HG03457 (cell line): ENCODE measurements around the gene GEMIN5.

ENCODE experiments used
- ATAC-seq: cut with Tn5 transposase; IDR thresholded peaks from one replicate; pipeline ENCODE4 v1.9.1; 2021; ENCODE audit warnings: moderate number of reproducible peaks; ENCODE audit not compliant: unreplicated experiment

GEMIN5 gene

GRCh38 chr5:154895606-154896561, 42.1 kb downstream of the GEMIN5 start:
- ATAC-seq, result no peak

DNA sequence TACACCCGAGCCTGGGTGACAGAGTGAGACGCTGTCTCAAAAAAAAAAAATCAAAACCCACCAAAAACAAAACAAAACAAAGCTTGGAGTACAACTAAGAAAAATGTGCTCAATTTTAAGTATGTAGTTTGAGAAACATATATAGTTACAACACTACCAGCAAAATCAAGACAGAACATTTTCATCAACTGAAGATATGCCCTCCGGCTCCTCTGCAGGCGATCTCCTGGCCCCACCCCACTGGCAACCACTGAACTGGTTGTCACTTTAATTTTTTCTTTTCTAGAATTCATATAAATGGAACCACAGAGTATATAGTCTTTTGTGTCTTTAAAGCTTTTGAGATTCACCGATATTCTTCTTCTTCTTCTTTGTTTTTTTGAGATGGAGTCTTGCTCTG, 44.6 kb downstream of the GEMIN5 start:
- no peak for ATAC-seq

GRCh38 chr5:154892369-154892771, 45.6 kb downstream of the GEMIN5 start:
- ATAC-seq, result no peak

GRCh38 chr5:154885439-154885838, 52.6 kb downstream of the GEMIN5 start:
- no peak for ATAC-seq

DNA sequence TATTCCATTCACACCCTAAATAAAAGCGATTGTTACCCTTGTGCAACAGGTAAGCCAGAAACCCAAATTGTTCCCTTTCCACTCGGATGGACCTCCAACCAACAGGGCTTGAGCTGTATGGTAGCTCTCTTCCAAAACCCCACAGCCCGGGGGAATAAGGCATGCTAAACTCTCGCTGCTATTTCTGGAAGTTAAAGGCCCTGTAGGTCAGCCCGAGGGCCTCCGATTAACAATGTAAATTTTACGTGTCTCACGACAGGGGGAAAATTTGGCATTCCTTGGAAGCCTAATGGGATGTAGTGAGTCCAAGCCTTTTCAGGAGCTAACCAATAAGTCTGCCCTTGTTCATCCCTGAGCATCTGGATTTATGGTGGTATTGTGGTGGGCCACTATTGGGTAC, 53.6 kb downstream of the GEMIN5 start:
- ATAC-seq, result no peak

DNA sequence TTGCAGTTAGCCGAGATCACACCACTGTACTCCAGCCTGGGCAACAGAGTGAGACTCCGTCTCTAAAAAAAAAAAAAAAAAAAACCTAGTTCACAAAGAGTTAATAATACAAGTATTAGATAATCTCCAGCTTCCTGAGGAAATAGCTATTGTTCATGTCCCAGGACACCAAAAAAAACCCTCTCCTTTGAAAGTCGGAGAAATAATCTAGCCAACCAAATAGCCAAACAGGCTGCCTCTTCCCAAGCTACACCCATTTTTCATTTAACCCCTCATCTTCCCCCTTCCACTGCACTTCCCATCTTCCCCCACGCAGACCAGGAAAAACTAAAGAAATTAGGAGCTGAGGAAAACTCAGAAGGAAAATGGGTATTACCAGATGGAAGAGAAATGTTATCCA, 56.0 kb downstream of the GEMIN5 start:
- no peak for ATAC-seq

- no peak for ATAC-seq
These were observed 59.2 kb downstream of the GEMIN5 start for GRCh38 chr5:154878642-154879335.

DNA sequence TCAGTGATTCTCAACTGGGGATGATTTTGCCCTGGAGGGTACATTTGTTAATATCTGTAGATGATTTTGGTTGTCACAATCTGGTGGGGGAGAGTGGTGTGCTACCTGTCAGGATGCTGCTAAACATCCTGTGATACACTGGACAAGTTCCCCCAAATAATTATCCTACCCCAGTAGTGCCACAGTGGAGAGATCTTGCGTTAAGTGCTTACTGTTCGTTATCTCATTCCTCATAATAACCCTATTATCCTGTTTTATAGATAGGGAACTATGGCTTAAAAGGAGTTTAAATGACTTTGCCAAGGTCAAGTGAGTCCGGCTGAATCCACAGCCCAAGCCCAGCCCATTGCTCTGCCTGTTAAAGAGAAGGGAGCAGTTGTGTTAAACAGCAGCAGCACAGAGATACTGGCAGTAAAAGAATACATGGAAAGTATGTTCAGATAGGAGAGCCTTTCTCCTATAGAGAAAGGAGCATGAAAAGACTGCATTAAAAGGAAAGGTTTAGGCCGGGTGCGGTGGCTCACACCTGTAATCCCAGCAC, 64.2 kb downstream of the GEMIN5 start:
- ATAC-seq, result no peak

GRCh38 chr5:154871734-154872133, 66.3 kb downstream of the GEMIN5 start:
- ATAC-seq, result no peak

- no peak for ATAC-seq
These were observed 69.3 kb downstream of the GEMIN5 start for GRCh38 chr5:154868702-154869101.

DNA sequence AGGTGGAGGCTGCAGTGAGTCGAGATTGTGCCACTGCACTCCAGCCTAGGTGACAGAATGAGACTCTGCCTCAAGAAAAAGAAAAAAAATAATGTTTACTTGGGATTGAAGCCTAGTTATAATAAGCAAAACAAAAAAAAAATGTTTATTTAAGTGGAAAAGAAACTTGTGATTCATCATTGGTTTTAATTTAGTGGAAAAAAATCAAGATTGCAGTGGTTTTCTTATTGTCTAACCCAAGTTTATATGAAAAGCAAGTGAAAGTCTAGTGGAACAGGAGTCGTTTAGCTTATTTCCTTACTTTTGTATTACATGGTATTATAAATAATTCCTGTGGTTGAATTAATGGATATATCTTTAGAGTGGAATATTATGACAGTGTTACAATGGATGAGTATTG, 71.2 kb downstream of the GEMIN5 start:
- no peak for ATAC-seq

GRCh38 chr5:154865466-154866184, 72.4 kb downstream of the GEMIN5 start:
- ATAC-seq, result no peak

GRCh38 chr5:154863291-154864080, 74.5 kb downstream of the GEMIN5 start:
- no peak for ATAC-seq

GRCh38 chr5:154862766-154863165, 75.2 kb downstream of the GEMIN5 start:
- no peak for ATAC-seq

GRCh38 chr5:154861946-154862345, 76.1 kb downstream of the GEMIN5 start:
- no peak for ATAC-seq

GRCh38 chr5:154860765-154861164, 77.2 kb downstream of the GEMIN5 start:
- no peak for ATAC-seq

GRCh38 chr5:154860123-154860522, 77.9 kb downstream of the GEMIN5 start:
- ATAC-seq, result no peak

DNA sequence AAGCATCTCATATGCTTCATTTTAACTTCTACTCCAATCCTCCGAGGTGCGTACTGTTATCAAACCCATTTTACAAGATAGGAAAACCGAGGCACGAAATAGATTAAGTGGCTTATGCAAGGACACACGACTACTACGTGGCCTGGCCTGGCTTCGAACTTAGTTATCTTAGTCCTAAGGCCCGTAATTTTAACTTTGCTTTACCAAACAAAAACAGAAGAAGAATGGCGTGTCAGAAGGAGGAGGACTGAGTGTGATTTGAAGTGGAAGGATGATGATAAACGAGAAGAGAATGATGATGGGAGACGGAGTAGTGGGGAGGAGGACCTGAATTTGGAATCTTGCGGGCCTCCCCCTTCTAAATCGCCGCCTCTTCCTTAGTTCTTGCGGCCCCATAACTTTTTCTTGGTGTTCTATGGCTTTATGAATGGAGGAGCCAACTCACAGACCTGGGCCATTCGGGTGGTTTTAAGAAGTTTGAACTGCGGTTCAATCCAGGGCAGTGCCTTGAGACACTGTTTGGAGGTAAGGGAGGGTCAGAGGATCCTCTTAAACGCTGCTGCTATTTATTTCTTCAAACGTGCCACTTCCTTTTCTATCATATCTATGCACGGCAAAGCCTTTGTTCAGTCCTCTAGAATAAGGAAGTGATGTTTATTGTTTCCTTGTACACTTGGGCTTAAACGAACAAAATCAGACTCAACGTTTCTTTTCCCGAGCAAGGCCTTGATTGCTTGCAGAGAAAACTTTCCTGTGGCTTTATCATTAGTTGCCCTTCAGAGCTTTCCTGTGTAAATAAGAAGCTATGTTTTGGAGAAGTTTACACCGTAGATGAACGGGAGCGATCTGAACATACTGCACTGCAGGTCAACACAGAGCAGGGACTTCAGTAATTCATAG, 78.8 kb downstream of the GEMIN5 start:
- ATAC-seq, result no peak

DNA sequence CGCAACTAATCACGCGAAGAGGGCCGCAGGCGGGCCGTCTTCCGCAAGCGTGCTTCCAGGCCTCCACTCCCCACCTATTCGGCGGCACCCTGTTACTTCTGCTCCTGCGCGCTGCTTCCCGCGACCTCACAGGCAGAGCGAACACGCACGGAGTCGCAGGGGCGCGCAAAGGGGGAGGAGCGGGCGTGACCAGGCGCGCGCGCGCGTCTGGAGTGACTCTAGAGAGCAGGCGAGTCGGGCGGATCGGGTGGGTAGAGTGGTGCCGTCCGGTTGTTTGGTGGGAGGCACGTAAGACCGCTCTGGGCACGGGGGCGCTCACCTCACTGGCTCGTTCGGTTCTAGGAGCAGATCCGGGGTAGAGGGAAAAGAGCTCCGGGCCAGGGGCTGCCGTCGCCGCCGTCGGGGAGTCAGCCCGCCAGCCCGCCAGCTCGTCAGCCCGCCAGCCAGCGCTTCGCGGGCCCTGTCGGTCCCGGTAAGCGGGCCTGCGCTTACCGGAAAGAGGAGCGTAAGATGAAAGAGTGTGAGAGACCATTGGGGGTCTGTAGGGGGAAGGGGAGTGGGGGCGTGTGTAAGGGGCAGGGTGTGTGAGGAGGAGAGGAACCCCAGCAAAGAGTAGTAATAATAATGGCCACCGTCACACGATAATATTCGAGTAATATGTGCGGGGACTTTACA, 79.6 kb downstream of the GEMIN5 start, which contains the start of gene CNOT8:
Gene CNOT8, plus strand, starts transcription at position 331 of the 675 bp plus-strand sequence. CDS start 4,652 bp downstream, outside the sequence.
- peak; percentile 85 for ATAC-seq
